Cardiac ventricle fibroblast (primary cell): ENCODE results near the gene NOL9. TPM values are rescaled to one million over a fixed set of nuclear protein-coding genes. Genes with fewer than 3 reads are reported as not detected.

ENCODE experiments used
- total RNA-seq: library from RNA; depleted of rRNA; stranded (reverse); fragments of >200 nt; gene quantifications from 2 replicates; pipeline ENCODE4 v1.2.3, GENCODE V29; 2015

Gene NOL9
- total RNA-seq: 13.6 and 14.3 TPM in 2 replicates

DNA sequence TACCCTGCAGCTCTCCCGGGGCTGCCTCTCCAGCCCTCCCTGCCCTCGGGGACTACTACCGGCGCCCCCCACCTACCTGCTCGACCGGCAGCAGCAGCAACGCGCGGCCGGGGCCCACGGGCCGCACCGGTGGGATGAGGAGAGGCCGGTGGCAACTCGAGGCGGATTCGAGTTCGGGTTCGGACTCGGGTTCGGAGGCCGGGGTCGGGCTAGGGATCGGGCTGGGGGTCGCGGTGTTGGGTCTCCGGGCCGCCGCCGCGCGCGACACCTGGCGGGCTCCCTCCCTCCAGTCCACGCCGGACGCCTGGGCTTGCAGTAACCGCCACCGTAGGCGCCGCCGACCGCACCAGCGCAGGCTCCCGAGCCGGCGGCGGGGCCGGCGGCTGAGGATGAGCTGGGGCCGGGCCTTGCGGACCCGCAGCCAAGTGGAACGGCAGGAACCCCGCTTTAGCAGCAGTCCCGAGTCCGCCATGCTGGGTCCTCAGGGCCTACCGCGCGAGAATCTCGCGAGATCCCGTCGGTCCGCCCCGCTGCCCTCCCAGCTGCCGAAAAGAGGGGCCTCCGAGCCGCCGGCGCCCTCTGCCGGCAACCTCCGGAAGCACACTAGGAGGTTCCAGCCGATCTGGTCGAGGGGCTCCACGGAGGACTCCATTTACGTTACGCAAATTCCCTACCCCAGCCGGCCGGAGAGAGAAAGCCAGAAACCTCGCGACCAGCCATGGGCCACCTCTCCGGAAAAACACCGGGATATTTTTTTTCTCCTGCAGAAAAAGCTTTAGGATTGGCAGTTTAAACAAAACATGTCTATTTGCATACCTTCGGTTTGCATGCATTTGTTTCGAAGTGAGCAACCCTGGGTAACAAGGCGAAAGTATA, at the start of gene NOL9:
Gene NOL9, minus strand, starts transcription at position 483 of the 876 bp plus-strand sequence. Its CDS starts 11 bp downstream, at position 472.

DNA sequence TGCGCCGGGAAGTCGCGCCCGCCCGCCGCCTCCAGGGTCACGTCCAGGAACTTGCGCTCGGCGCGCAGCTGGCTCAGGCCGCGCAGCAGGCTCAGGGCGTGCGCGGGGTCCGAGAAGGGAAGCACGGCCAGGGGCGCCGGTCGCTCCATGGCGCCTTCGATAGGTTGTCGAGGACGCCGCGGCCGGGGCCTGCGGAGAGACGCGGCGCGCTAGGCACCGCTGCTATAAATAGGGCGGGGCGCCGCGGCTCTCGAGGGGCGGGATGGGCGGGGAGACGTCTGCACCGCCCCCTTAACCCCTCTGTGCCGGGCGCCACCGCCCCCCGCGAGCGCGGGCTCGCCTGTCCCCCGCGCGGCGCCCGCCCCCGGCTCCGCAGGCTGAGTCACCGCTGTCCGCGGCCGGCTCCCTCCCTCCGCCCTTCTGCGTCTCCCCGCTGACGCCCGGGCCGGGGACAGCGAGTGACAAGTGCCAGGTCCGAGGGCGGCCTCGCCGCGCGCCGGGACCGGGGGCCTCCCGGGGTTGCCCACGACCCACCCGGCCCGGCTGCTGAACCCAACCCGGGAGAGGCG, 48.4 kb upstream of the NOL9 start, which contains the start of gene KLHL21:
Gene KLHL21, minus strand, starts transcription at position 201 of the 569 bp plus-strand sequence. Its CDS starts 52 bp downstream, at position 149.

DNA sequence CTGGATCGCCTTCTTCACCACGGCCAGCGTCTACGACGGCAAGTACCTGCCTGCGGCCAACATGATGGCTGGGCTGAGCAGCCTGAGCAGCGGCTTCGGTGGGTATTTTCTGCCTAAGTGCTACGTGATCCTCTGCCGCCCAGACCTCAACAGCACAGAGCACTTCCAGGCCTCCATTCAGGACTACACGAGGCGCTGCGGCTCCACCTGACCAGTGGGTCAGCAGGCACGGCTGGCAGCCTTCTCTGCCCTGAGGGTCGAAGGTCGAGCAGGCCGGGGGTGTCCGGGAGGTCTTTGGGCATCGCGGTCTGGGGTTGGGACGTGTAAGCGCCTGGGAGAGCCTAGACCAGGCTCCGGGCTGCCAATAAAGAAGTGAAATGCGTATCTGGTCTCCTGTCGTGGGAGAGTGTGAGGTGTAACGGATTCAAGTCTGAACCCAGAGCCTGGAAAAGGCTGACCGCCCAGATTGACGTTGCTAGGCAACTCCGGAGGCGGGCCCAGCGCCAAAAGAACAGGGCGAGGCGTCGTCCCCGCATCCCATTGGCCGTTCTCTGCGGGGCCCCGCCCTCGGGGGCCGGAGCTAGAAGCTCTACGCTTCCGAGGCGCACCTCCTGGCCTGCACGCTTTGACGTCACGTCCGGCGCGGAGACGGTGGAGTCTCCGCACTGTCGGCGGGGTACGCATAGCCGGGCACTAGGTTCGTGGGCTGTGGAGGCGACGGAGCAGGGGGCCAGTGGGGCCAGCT, 25.2 kb upstream of the NOL9 start, which contains the start of gene ZBTB48:
Gene ZBTB48, plus strand, starts transcription at position 621 of the 745 bp plus-strand sequence. CDS start 616 bp downstream, outside the sequence.

DNA sequence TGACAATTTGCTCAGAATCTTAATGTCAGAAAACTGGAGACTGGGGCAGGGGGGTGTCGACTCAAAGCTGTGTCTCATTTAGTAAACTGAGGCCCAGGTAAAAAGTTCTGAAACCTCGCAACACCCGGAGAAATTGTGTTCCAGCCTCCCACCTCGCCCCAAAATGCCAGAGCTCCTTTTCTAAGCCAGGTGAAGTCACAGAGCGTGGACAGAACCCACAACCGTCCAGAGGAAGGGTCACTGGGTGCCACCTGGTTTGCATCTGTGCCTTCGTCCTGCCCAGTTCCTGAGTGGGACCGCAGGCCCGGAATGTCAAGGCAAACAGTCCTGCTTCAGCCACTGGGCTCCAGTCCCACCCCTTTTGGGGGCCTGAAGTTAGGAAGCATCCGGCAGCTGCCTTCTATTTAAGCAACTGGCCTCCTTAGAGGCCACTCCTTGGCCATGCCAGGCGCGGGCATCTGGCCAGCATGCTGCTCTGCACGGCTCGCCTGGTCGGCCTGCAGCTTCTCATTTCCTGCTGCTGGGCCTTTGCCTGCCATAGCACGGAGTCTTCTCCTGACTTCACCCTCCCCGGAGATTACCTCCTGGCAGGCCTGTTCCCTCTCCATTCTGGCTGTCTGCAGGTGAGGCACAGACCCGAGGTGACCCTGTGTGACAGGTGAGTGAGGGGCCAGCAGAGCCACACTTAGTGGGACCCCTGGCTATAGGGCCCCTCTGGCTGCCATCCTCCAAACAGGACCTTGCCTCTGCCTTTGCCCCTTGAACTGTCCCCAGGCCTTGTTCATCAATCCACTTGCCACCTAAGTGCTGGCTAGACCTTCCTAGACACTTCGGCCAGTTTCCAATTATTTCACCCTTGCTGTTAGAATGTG, 830 bp upstream of the NOL9 start, which contains the start of gene TAS1R1:
Gene TAS1R1, plus strand, starts transcription at position 401 of the 872 bp plus-strand sequence. Its CDS starts 67 bp downstream, at position 468.

DNA sequence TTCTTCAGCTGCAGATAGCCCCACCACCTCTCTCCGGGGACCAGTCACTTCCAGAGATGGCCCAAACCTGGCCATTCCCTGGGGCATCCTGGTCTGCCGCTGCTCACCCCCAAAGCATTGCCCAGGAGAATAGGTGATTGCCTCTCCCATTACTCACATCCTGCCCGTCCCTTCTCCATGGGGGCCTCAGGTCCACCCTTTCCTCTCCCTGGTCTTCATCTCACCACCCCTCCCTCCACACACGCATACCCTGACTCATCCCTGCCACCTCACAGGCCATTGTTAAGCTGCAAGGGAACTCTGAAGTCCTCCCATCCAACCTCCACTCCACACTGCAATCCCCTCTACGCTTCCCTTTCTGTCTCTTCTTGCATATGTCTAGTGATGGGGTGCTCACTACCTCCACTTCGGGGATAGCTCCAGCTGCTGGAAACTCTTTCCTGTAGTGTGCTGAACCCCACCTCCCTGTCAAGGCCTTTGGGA, 62.8 kb downstream of the NOL9 start, which contains the start of gene PLEKHG5:
Gene PLEKHG5, minus strand, starts transcription at position 188 of the 483 bp plus-strand sequence. CDS start 14,096 bp downstream, outside the sequence.

Other genes starting within 250 kb of the NOL9 start
- 7.2 and 8.6 TPM in 2 replicates for gene ACOT7, start 160.7 kb downstream of the NOL9 start, total RNA-seq
- gene HES2, start 134.6 kb downstream of the NOL9 start, total RNA-seq: 0.19 TPM in 1 of 2 replicates, not detected in the other
- 0.12 TPM in 1 of 2 replicates, not detected in the other for gene ESPN, start 129.7 kb downstream of the NOL9 start, total RNA-seq
- gene TNFRSF25, start 88.3 kb downstream of the NOL9 start, total RNA-seq: 2.6 and 3.9 TPM in 2 replicates
- gene PLEKHG5, start 62.8 kb downstream of the NOL9 start, total RNA-seq: 3.4 and 4.2 TPM in 2 replicates
- gene TAS1R1, start 794 bp upstream of the NOL9 start, total RNA-seq: not detected in 2 replicates
- 8.8 and 9.5 TPM in 2 replicates for gene ZBTB48, start 25.5 kb upstream of the NOL9 start, total RNA-seq
- 57.4 TPM in 2 replicates for gene KLHL21, start 48.4 kb upstream of the NOL9 start, total RNA-seq
- 13.7 and 15.2 TPM in 2 replicates for gene PHF13, start 59.2 kb upstream of the NOL9 start, total RNA-seq
- gene THAP3, start 70.4 kb upstream of the NOL9 start, total RNA-seq: 19.3 and 24.9 TPM in 2 replicates
- 25.8 and 33.3 TPM in 2 replicates for gene DNAJC11, start 147.3 kb upstream of the NOL9 start, total RNA-seq
- gene CAMTA1, start 230.9 kb upstream of the NOL9 start, total RNA-seq: 75.8 and 91.8 TPM in 2 replicates